Suppressor macrophage treated with lipopolysaccharide for 1 hour (primary cell): Measurements from ENCODE around the gene ARHGEF18.
A peak's percentile ranks its signal among the peaks of the same experiment; 100 is the strongest.

ENCODE experiments used
- DNase-seq, 3 donors: peaks; one replicate each; pipeline ENCODE4 v3.0.0-alpha.2; 2020 to 2022

ARHGEF18 gene

DNA sequence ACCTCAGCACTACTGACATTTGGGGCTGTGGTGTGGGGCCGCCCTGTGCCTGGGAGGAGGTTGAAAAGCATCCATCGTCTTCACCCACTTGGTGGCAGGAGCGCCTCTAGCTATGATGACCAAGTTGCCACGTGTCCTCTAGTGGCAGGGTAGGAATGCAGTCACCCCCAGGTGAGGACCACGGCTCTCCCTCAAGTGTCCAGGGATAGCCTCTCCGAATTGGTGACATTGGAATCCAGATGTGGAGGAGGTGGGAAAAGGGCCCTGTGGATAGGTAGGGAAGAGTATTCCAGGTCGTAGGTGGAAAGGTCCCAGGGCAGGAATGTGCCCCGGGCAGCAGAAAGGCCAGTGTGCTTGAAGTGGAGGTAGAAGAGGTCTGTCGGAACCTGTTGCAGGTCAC lies 37.6 kb downstream of the ARHGEF18 start:
- no peak for DNase-seq

DNA sequence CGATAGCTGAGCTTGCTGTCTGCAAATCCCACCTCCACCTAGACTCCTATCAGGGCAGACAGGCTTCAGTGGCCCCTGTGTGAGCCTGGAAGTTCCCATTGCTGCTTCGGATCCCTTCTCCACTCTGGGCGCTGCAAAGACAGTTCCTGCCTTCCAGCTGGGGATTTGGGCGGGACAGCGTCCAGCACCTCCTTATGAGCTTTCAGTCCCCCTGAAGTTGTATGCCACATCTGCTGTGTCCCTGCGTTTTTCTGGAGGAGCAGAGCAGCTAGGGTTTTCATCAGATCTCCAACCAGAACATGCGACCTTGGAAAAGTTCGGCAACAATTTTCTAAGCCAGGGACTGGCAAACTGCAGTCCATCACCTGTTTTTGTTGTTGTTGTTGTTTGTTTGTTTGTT lies 38.0 kb downstream of the ARHGEF18 start:
- no peak for DNase-seq

DNA sequence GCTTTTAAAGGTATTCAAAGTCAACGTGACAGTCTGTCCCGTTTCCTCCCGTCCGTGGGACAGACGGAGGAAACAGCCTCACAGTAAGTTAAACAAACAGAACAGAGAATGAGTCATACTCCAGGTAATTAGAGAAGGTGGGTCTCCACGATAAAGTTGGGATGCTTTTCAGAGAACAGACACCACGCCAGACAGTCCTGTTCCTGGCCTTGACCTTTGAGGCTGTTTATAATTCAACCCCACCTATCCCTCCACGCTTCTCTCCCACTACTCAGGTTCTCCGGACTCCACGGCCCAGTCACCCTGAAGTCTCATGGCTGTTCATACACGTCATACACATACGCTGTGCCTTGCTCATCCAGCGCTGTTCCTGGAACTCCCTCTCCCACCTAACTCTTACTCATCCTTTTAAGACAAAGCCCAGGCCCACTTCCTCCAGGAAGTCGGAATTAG lies 42.5 kb downstream of the ARHGEF18 start:
- no peak for DNase-seq

DNA sequence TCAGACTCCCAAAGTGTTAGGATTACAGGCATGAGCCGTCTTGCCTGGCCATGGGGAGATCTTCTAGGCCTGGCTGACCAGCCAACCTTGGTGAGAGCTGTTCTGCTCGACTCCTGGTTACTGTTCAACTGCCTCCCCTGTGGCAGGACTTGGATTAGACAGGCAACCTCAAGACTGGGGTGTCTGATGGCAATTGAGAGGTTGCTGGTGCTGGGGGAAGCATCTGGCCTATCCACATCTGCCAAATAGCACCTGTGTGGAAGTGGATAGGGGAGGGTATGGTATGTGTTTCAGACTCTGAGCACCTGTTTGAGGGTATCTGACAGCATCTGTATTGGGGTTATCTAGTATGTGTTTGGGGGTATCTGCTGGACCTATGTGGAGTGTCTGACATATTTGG lies 44.7 kb downstream of the ARHGEF18 start:
- no peak for DNase-seq

DNA sequence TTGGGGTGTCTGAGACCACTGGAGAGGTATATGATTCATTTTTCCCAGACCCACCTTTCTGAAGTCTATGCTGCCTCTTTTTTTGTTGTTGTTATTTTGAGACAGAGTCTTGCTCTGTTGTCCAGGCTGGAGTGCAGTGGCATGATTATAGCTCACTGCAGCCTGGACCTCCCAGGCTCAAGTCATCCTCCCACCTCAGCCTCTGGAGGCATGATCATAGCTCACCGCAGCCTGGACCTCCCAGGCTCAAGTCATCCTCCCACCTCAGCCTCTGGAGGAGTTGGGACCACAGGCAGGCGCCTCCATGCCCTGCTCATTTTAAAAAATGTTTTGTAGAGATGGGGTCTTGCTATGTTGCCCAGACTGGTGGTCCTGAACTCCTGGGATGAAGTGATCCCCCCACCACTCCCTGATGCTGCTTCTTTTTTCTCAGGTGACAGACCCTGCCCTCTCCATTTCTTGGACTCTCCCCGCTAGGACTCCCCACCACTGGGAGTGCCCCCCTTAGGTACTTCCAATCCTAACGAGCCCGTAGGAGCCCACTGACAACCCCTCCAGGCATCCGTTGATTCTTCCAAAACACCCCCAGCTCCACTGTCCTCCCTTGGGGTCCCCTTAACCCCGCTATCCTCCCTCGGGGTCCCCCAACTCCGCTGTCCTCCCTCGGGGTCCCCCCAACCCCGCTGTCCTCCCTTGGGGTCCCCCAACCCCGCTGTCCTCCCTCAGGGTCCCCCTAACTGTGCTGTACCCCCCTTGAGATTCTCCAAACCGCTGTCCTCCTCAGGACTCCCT lies 45.4 kb downstream of the ARHGEF18 start:
- DNase-seq: peak; percentile 64 to 67 (median 67)

DNA sequence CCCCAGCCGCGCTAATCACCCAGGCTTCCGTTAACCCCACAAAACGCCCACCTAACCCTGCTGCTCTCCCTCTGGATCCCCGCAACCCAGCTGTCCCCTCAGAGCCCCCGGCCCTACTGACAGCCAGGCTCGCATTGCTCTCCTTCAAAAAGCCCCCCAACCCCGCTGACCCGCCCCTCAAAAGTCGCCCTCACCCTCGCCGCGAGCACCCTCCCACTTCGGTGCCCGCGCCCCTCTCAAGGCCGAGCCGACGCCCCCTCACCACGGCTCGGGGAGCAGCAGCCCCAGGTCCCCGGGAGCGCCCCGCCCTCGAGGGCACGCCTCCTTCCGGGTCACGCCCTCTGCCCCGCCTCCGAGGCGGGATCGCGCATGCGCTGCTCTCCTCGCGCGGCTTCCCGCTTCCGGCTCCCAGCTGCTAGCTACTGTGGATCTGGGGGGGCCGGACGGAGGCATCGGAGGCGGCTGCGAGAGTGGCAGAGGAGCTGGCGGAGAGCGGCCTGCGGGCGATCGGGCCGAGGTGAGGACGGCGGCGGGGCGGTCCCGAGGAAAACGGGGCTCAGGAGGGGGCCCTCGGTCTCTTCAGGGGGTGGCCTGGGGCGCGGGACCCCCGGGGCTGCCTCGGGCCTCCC lies 46.1 kb downstream of the ARHGEF18 start:
- DNase-seq: peak; percentile 94 to 97 (median 96)

DNA sequence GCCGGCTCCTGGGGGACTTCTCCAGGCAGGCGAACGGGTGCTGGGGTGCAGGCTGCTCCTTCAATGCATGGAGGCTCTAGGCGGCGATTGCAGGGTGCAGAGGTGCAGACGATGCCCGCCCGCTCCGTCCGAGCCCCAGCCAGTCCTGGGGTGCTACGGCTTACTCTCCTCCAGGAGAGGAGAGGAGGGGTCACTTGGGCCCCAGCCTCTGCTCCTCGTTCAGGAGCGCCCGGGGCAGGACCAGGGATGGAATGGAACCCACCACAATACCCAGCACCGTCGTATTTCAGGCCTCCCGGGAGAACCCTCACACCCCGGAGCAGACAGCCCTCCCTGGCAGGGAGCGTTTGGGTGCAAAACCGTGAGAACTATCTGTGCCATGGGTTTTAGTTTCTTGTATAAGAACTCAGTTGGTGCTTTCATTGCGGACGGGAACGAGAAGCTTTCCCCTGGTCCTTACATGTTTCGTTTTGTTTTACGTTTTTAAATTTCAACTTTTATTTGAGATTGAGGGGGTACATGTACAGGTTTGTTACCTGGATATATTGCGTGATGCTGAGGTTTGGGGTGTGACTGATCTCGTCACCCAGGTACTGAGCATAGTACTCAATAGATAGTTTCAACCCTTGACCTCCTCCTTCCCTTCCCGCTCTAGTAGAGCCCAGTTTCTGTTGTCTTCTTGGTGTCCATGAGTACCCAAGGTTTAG lies 46.8 kb downstream of the ARHGEF18 start:
- no peak for DNase-seq

DNA sequence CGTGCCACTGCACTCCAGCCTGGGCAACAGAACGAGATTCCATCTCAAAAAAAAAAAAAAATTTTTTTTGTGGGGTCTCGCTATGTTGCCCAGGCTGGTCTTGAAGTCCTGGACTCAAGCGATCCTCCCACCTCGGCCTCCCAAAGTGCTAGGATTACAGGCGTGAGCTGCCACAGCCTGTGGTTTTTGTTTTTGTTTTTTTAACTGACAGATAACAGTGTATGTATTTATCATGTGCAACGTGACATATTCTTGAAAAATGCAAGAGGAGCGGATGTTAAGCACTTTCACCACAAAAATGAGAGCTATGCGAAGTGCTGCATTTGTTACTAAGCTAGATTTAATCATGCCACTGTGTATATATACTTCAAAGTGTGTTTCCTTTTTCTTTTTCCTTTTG lies 49.0 kb downstream of the ARHGEF18 start:
- no peak for DNase-seq
